VCaP (cell line): Measurements from ENCODE around the gene CCL19.

Experiments
- H3K27ac ChIP-seq: fragments of 450-650 bp; 2 replicates; pipeline ENCODE4 v1.5.1; 2017
- CTCF ChIP-seq: fragments of 450-650 bp; conservative IDR thresholded peaks from 2 replicates; pipeline ENCODE4 v1.5.1; 2017; ENCODE audit warnings: mild to moderate bottlenecking, moderate library complexity

CCL19 gene

GRCh38 chr9:34669809-34670562 is 21.1 kb downstream of the CCL19 start:
- no peak for TF ChIP-seq CTCF
- H3K27ac ChIP-seq: no peak overlapping the region

DNA sequence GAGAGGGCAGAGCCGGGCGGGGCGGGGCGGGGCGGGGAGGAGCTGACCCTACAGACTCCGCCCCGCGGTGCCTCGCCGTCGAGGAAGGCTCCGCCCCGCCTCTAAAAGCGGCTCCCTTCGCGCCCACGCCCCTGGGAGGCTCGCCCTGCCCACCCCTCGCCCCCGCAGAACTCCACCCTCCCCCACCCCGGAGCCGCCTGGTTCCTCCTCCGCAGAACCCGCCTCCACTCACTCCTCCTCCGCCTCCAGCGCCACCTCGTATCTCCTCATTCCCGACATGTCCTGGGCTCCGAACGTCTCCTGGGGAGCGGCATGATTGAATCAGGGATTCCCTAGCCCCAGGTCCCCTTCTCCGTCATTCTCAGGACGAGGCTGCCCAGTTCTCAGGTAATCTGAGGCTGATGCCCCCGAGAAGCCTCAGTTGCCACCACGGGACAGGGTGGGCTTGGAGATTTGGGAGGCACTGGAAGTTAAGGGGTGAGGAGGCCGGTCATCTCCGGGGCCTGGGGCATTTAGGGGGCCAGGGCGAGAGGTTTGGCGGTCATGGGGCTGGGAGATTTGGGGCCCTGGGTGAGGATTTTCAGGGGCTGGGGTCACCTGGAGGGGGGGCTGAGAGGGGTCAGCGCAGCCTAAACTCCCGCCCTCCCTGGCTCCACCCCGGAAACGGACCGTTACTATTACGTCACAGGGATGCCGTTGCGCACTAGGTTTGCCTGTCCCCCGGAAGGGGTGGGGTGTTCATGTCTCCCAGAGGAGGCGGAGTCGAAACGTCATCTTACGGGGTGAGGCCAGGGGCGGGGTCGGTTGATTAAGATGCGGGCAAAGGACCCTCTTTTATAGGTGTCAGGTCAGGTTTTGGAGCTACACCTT is 25.5 kb downstream of the CCL19 start:
- H3K27ac ChIP-seq: peak overlapping the region; percentile 73

GRCh38 chr9:34665067-34665380 is 26.1 kb downstream of the CCL19 start:
- H3K27ac ChIP-seq: peak overlapping the region; percentile 73
- no peak for TF ChIP-seq CTCF

More for the DNA sequence above, 25.5 kb downstream of the CCL19 start:
- no peak for TF ChIP-seq CTCF

GRCh38 chr9:34664281-34665066 is 26.6 kb downstream of the CCL19 start:
- peak; percentile 73 for TF ChIP-seq CTCF
- peak overlapping the region; percentile 73 for H3K27ac ChIP-seq

DNA sequence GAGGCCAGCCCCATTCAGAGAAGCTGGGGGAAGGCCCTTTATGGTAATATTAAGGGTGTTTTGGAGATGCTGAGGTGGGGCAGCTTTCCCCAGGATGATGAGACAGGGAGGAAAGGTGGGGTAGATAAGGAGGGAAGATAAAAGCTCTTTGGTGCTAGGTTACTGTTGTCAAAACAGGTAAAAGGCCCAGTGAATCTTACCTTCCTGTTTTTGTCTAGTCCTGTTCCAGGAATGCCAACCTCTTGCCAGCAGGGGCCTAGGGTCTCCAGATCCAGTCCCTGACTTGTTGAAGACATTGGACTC is 27.8 kb downstream of the CCL19 start:
- H3K27ac ChIP-seq: no peak overlapping the region
- TF ChIP-seq CTCF: no peak

GRCh38 chr9:34662526-34663302 is 28.4 kb downstream of the CCL19 start, which contains the start of gene CCL27:
Gene CCL27 (minus strand): TSS chr9:34662657. CDS start chr9:34662633, 24 bp downstream.
- no peak for TF ChIP-seq CTCF
- no peak within 1 kb of the TSS for H3K27ac ChIP-seq
